HepG2 (cell line): Measurements from ENCODE around the gene FFAR2. TPM values are rescaled to one million over a fixed set of nuclear protein-coding genes. Genes with fewer than 3 reads are reported as not detected.
A peak's percentile ranks its signal among the peaks of the same experiment; 100 is the strongest.

Experiments
- ATAC-seq: fragments of 200-7000 bp; cut with Tn5 transposase; 3 replicates; pipeline ENCODE4 v1.9.1; 2020; ENCODE audit warnings: mild to moderate bottlenecking, moderate library complexity
- BruUV-seq: library from RNA; stranded (reverse); fragments of 400-500 nt; replicated peaks from 2 replicates; lab custom pipeline; 2021; lab: Mats Ljungman, UMichigan
- CTCF ChIA-PET: fragments of 300-600 bp; formaldehyde crosslinking; extraction: SDS; loops from one replicate; lab custom pipeline; 2021; ENCODE audit warnings: low total read pairs, inconsistent platforms, low intra/inter-chr PET ratio; lab: Yijun Ruan, JAX
- POLR2A ChIA-PET: fragments of 350-600 bp; sonication (Branson Sonifier 250); formaldehyde crosslinking; loops from one replicate; lab custom pipeline; 2020; ENCODE audit warnings: antibody characterized with exemption, inconsistent platforms; lab: Yijun Ruan, JAX
- DNase-seq: peaks from one replicate; pipeline ENCODE4 v3.0.0-alpha.2; 2015; ENCODE audit warnings: low spot score
- FAIRE-seq: peaks from 3 replicates; lab custom pipeline; 2011; peaks lifted over from hg19 to GRCh38; lab: Jason Lieb, UNC
- H2AFZ ChIP-seq: one replicate; pipeline ENCODE4 v1.6.1; 2011; ENCODE audit warnings: low read length, inconsistent platforms
- H3K27ac ChIP-seq: fragments of 300-600 bp; 3 replicates; pipeline ENCODE4 v1.8.0; 2011; ENCODE audit warnings: mixed run types, mild to moderate bottlenecking, mixed read lengths, low read length, inconsistent platforms; ENCODE audit not compliant: insufficient read depth; ENCODE audit errors: extremely low read length
- H3K27me3 ChIP-seq, 2 experiments: fragments of 200-600 bp in 1 of 2; 2 replicates in 1 of 2; 3 replicates in 1 of 2; pipeline versions ENCODE4 v1.6.0 to v1.8.0; 2011; ENCODE audit warnings: low read length in 2 of 2, mild to moderate bottlenecking in 2 of 2, moderate library complexity in 2 of 2, inconsistent platforms in 1 of 2; ENCODE audit not compliant: insufficient read depth in 2 of 2, control insufficient read depth in 1 of 2
- H3K36me3 ChIP-seq, 2 experiments: fragments of 200-600 bp in 1 of 2; replicated peaks in 1 of 2; 2 replicates in 1 of 2; 3 replicates in 1 of 2; pipeline versions ENCODE4 v1.5.1 to v1.8.0; 2011; ENCODE audit warnings: low read length in 2 of 2, inconsistent platforms in 1 of 2; ENCODE audit not compliant: insufficient read depth in 2 of 2, control insufficient read depth in 1 of 2
- H3K4me1 ChIP-seq: 2 replicates; pipeline ENCODE4 v1.5.1; 2012; ENCODE audit warnings: low read length, inconsistent platforms; ENCODE audit not compliant: insufficient read depth
- H3K4me2 ChIP-seq: 2 replicates; pipeline ENCODE4 v1.6.0; 2011; ENCODE audit warnings: low read depth, low read length, inconsistent platforms
- H3K4me3 ChIP-seq, 3 experiments: fragments of 200-600 bp in 1 of 3; sonication (generic), shearing (Covaris generic) in 1 of 3; replicated peaks in 1 of 3; 2 replicates each; pipeline ENCODE4 v1.5.1; 2011 to 2016; ENCODE audit warnings: low read length in 3 of 3, inconsistent platforms in 2 of 3, low read depth in 2 of 3, mild to moderate bottlenecking in 2 of 3, control low read depth in 1 of 3, mixed read lengths in 1 of 3; ENCODE audit not compliant: insufficient read depth in 1 of 3
- H3K79me2 ChIP-seq: one replicate; pipeline ENCODE4 v1.6.1; 2011; ENCODE audit warnings: low read length, inconsistent platforms; ENCODE audit not compliant: insufficient read depth
- H3K9ac ChIP-seq: 2 replicates; pipeline ENCODE4 v1.6.0; 2011; ENCODE audit warnings: mild to moderate bottlenecking, low read depth, low read length, inconsistent platforms; ENCODE audit not compliant: insufficient read depth
- H3K9me3 ChIP-seq: 2 replicates; pipeline ENCODE4 v1.5.1; 2012; ENCODE audit warnings: mild to moderate bottlenecking, low read length
- H4K20me1 ChIP-seq: 2 replicates; pipeline ENCODE4 v1.6.0; 2011; ENCODE audit warnings: inconsistent platforms, mild to moderate bottlenecking, low read length, moderate library complexity; ENCODE audit not compliant: insufficient read depth
- BHLHE40 ChIP-seq: IDR thresholded peaks from 2 replicates; pipeline ENCODE4 v1.6.1; 2011; ENCODE audit warnings: low read length, improper control_type of control experiment
- CBX5 ChIP-seq: sonication (generic); formaldehyde crosslinking; IDR thresholded peaks from 2 replicates; pipeline ENCODE4 v1.4.0; 2020; ENCODE audit warnings: missing genetic modification reagents, borderline replicate concordance
- GATA4 ChIP-seq: sonication (generic); IDR thresholded peaks from 2 replicates; pipeline ENCODE4 v1.6.1; 2016; ENCODE audit warnings: antibody characterized with exemption, low read depth, borderline replicate concordance
- HDAC2 ChIP-seq: sonication (generic); formaldehyde crosslinking; IDR thresholded peaks from 2 replicates; pipeline ENCODE4 v1.4.0; 2020; ENCODE audit warnings: missing genetic modification reagents
- SPEN ChIP-seq: sonication (generic); formaldehyde crosslinking; IDR thresholded peaks from 2 replicates; pipeline ENCODE4 v1.5.1; 2020; ENCODE audit warnings: low read depth, mild to moderate bottlenecking, missing genetic modification reagents
- TBP ChIP-seq: sonication (generic); formaldehyde crosslinking; IDR thresholded peaks from 2 replicates; pipeline ENCODE4 v1.5.0; 2020; ENCODE audit warnings: missing genetic modification reagents
- TOE1 ChIP-seq: sonication (generic); formaldehyde crosslinking; IDR thresholded peaks from 2 replicates; pipeline ENCODE4 v1.4.0; 2020; ENCODE audit warnings: mild to moderate bottlenecking, missing genetic modification reagents
- ZNF350 ChIP-seq: sonication (generic); formaldehyde crosslinking; IDR thresholded peaks from 2 replicates; pipeline ENCODE4 v1.4.0; 2020; ENCODE audit warnings: mild to moderate bottlenecking, low read depth, missing genetic modification reagents, borderline replicate concordance
- ZNF790 ChIP-seq: sonication (generic); formaldehyde crosslinking; IDR thresholded peaks from 2 replicates; pipeline ENCODE4 v1.8.0; 2022; ENCODE audit warnings: missing genetic modification reagents, mild to moderate bottlenecking, borderline replicate concordance
- ZNF841 ChIP-seq: sonication (generic); formaldehyde crosslinking; IDR thresholded peaks from 2 replicates; pipeline ENCODE4 v1.8.1; 2023; ENCODE audit warnings: missing genetic modification reagents, borderline replicate concordance
- WGBS: methylation state at CpG from one replicate; pipeline ENCODE4 v1.1.6; 2017; ENCODE audit warnings: low lambda C conversion rate; 5-methylcytosine and 5-hydroxymethylcytosine counted together
- in situ Hi-C: cut with HindIII; loops from 2 replicates; pipeline ENCODE4 v1.10.0; 2017; ENCODE audit warnings: low pct_unique_long_range_greater_than_20kb; ENCODE audit not compliant: extremely low pct_ligation_motif_present
- intact Hi-C: fragments of 100-400 bp; cut with micrococcal nuclease; formaldehyde crosslinking; loops from one replicate; pipeline ENCODE4 v1.10.0; 2022; ENCODE audit not compliant: unreplicated experiment
- polyA plus RNA-seq, 8 experiments: library from polyadenylated mRNA; depleted of rRNA in 3 of 8; stranded (reverse) in 7 of 8; unstranded in 1 of 8; fragments of >200 nt; fragmentation: Illumina TruSeq in 4 of 8; extraction: Trizol in 4 of 8; gene quantifications; 2 replicates each; pipeline versions ENCODE4 v1.2.1 to v1.2.3, GENCODE V29; 2011 to 2016; ENCODE audit warnings: low read depth in 4 of 8, missing spikeins in 1 of 8, mixed read lengths in 1 of 8; ENCODE audit not compliant: insufficient read depth in 1 of 8
- total RNA-seq, 5 experiments: library from RNA; depleted of rRNA; stranded (reverse); fragments of >200 nt; fragmentation: Illumina TruSeq; extraction: Trizol; gene quantifications; 2 replicates each; pipeline ENCODE4 v1.2.3, GENCODE V29; 2016; ENCODE audit warnings: low read depth in 1 of 5
- TF ChIP-seq, protein P1 (sequence below): sonication (generic); formaldehyde crosslinking; IDR thresholded peaks from 2 replicates; pipeline ENCODE4 v1.5.1; 2020; ENCODE audit warnings: missing genetic modification reagents, mild to moderate bottlenecking, borderline replicate concordance
- TF ChIP-seq, protein P2 (sequence below): sonication (generic); formaldehyde crosslinking; conservative IDR thresholded peaks from 2 replicates; pipeline ENCODE4 v1.4.0; 2020; ENCODE audit warnings: mild to moderate bottlenecking, missing genetic modification reagents, moderate library complexity

The FFAR2 gene
- total and polyA plus RNA-seq, 2 of the 13 experiments (the other 11 are each of a cell fraction or from before 2014, with no cell fraction given), result 0.12 TPM; not detected in 1

DNA sequence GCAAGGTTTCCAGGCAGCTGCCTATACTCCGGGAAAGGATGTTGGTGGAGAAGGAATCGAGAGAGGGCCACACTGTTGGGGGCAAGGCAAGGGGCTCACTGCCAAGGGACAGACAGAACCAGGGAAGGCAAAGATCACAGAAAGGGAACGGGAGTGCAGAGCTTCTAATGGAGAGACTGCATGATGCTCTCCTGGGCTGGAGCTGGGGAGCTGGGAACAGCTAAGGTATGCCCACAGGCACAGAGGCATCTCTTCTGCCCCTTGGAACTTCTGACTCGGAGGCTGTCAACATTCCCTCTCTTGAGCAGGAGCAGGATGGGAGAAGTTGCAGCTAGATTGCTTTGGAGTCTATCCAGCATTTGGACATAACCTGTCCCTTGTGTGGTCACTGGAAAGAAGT, 22.4 kb upstream of the FFAR2 start:
- no TSS peak for BruUV-seq
- H3K27me3 ChIP-seq, result no peaks in the 10 kb centered on the region
- H3K79me2 ChIP-seq, result no peaks in the 10 kb centered on the region
- in situ Hi-C loops (no loop called here), intact Hi-C loops (no loop called here)
- TF ChIP-seq HDAC2 (CRISPR knock-in tag), result no peak
- TF ChIP-seq, protein P1, sequence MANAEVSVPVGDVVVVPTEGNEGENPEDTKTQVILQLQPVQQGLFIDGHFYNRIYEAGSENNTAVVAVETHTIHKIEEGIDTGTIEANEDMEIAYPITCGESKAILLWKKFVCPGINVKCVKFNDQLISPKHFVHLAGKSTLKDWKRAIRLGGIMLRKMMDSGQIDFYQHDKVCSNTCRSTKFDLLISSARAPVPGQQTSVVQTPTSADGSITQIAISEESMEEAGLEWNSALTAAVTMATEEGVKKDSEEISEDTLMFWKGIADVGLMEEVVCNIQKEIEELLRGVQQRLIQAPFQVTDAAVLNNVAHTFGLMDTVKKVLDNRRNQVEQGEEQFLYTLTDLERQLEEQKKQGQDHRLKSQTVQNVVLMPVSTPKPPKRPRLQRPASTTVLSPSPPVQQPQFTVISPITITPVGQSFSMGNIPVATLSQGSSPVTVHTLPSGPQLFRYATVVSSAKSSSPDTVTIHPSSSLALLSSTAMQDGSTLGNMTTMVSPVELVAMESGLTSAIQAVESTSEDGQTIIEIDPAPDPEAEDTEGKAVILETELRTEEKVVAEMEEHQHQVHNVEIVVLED (CRISPR knock-in tag), result no peak
- 0 out of 2 replicates have a peak, but pooled peaks have one; percentile 27 for TF ChIP-seq SPEN (CRISPR knock-in tag)
- no peak for TF ChIP-seq ZNF790 (CRISPR knock-in tag)
- H3K4me2 ChIP-seq, result no peak overlapping the region
- no peak overlapping the region for H2AFZ ChIP-seq
- H3K4me1 ChIP-seq, result peaks cover 44% of the 10 kb centered on the region
- DNase-seq, result no peak
- no peaks in the 10 kb centered on the region for H3K9me3 ChIP-seq
- H3K9ac ChIP-seq, result no peak overlapping the region
- ATAC-seq, result no peak
- H3K4me3 ChIP-seq, result no peak overlapping the region
- ChIA-PET POLR2A (no interaction called here), CTCF (no interaction called here)
- H4K20me1 ChIP-seq, result no peaks in the 10 kb centered on the region
- no peak overlapping the region for H3K27ac ChIP-seq
- WGBS, result 36% methylated on average over 3 of the region's 4 CpGs
- FAIRE-seq, result no peak
- H3K36me3 ChIP-seq, result no peaks in the 10 kb centered on the region

DNA sequence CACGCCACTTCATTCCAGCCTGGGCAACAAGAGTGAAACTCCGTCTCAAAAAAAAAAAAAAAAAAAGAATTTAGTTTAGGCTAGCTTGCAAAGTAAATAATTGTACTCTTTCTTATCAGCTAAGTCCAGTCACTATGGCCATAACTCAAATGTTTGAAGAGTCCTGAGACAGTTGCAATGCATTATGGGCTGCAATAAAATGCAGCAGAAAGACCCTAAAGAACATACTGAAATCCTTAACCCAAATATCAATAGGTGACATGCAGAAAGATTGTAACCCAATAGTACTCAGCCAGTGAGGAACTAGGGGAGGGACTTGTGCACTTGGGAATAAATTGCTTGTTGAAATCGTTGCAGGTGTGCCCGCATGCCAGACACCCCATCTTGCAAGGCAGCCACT, 20.9 kb upstream of the FFAR2 start:
- H4K20me1 ChIP-seq, result no peaks in the 10 kb centered on the region
- intact Hi-C loops, result no loop called here
- BruUV-seq, result no TSS peak
- H3K79me2 ChIP-seq, result no peaks in the 10 kb centered on the region
- in situ Hi-C loops, result no loop called here
- no peak overlapping the region for H3K9ac ChIP-seq
- H3K4me2 ChIP-seq, result peak overlapping the region; percentile 33
- CTCF ChIA-PET, result no interaction called here
- WGBS, result 23% methylated on average over 4 of the region's 4 CpGs
- POLR2A ChIA-PET, result no interaction called here
- DNase-seq, result no peak
- H3K27ac ChIP-seq, result no peak overlapping the region
- H3K4me3 ChIP-seq, result no peak overlapping the region
- no peak for FAIRE-seq
- peaks cover 32% of the 10 kb centered on the region for H3K4me1 ChIP-seq
- no peak overlapping the region for H2AFZ ChIP-seq
- H3K27me3 ChIP-seq, result peaks cover 0 to 2% of the 10 kb centered on the region in 2 experiments; a peak in 1 of 5 replicates
- H3K9me3 ChIP-seq, result peaks cover 6% of the 10 kb centered on the region; the same call in 1 of the 2 replicates
- no peak for ATAC-seq
- no peaks in the 10 kb centered on the region for H3K36me3 ChIP-seq
- TF ChIP-seq CBX5 (no peak), ZNF841 (no peak), TBP (CRISPR knock-in tag) (no peak), TOE1 (no peak), GATA4 (no peak), ZNF350 (CRISPR knock-in tag) (no peak), BHLHE40 (no peak)
- TF ChIP-seq, protein P2, sequence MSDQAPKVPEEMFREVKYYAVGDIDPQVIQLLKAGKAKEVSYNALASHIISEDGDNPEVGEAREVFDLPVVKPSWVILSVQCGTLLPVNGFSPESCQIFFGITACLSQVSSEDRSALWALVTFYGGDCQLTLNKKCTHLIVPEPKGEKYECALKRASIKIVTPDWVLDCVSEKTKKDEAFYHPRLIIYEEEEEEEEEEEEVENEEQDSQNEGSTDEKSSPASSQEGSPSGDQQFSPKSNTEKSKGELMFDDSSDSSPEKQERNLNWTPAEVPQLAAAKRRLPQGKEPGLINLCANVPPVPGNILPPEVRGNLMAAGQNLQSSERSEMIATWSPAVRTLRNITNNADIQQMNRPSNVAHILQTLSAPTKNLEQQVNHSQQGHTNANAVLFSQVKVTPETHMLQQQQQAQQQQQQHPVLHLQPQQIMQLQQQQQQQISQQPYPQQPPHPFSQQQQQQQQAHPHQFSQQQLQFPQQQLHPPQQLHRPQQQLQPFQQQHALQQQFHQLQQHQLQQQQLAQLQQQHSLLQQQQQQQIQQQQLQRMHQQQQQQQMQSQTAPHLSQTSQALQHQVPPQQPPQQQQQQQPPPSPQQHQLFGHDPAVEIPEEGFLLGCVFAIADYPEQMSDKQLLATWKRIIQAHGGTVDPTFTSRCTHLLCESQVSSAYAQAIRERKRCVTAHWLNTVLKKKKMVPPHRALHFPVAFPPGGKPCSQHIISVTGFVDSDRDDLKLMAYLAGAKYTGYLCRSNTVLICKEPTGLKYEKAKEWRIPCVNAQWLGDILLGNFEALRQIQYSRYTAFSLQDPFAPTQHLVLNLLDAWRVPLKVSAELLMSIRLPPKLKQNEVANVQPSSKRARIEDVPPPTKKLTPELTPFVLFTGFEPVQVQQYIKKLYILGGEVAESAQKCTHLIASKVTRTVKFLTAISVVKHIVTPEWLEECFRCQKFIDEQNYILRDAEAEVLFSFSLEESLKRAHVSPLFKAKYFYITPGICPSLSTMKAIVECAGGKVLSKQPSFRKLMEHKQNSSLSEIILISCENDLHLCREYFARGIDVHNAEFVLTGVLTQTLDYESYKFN (CRISPR knock-in tag), result peak; percentile 48
